GM23248 (cell line): Measurements from ENCODE around the gene ZBTB16.

Experiments used
- EZH2 ChIP-seq: fragments of 200-600 bp; sonication (generic); IDR thresholded peaks from 2 replicates; pipeline ENCODE4 v1.6.1; 2018; ENCODE audit warnings: antibody characterized with exemption, mild to moderate bottlenecking; ENCODE audit not compliant: insufficient read depth, poor library complexity, severe bottlenecking
- EZH2phosphoT487 ChIP-seq: fragments of 200-600 bp; sonication (generic); IDR thresholded peaks from 2 replicates; pipeline ENCODE4 v1.6.1; 2018; ENCODE audit warnings: antibody characterized with exemption, moderate library complexity, mild to moderate bottlenecking, low read depth; ENCODE audit not compliant: insufficient read depth

GRCh38 chr11:114026355-114026754, 33.2 kb upstream of the ZBTB16 start:
- TF ChIP-seq EZH2phosphoT487 = no peak
- no peak for TF ChIP-seq EZH2
